H1 (cell line): Measurements from ENCODE around the gene TTC8. TPM values are rescaled to one million over a fixed set of nuclear protein-coding genes. Genes with fewer than 3 reads are reported as not detected.

Experiments used
- HDAC6 ChIP-seq: IDR thresholded peaks from one replicate; pipeline ENCODE4 v1.7.1; 2012; ENCODE audit warnings: low read depth, mild to moderate bottlenecking, inconsistent platforms, low read length, moderate library complexity
- JUN ChIP-seq: IDR thresholded peaks from 2 replicates; pipeline ENCODE4 v1.6.1; 2011; ENCODE audit warnings: low read depth, mild to moderate bottlenecking, improper control_type of control experiment, low read length
- RAD21 ChIP-seq, 2 experiments: IDR thresholded peaks in 1 of 2; conservative IDR thresholded peaks in 1 of 2; 2 replicates each; pipeline ENCODE4 v1.6.1; 2011; ENCODE audit warnings: low read depth in 2 of 2, low read length in 2 of 2, improper control_type of control experiment in 1 of 2, inconsistent platforms in 1 of 2, mild to moderate bottlenecking in 1 of 2, moderate library complexity in 1 of 2
- TBP ChIP-seq: IDR thresholded peaks from 2 replicates; pipeline ENCODE4 v1.6.1; 2011; ENCODE audit warnings: low read depth, low read length, improper control_type of control experiment
- USF2 ChIP-seq: IDR thresholded peaks from 2 replicates; pipeline ENCODE4 v1.6.1; 2011; ENCODE audit warnings: low read length, improper control_type of control experiment
- polyA plus RNA-seq, 7 experiments: library from polyadenylated mRNA; depleted of rRNA in 3 of 7; stranded (reverse) in 5 of 7; unstranded in 2 of 7; fragments of >200 nt in 5 of 7; fragments of 200-250 nt in 2 of 7; gene quantifications; 1 replicate in 5 of 7; 2 replicates in 1 of 7; 4 replicates in 1 of 7; pipeline versions ENCODE4 v1.2.1 to v1.2.3, GENCODE V29; 2011 to 2013; ENCODE audit warnings: missing spikeins in 2 of 7, mixed read lengths in 2 of 7
- total RNA-seq: library from RNA; stranded (reverse); fragmentation: NEBNext Ultra II Directional; extraction: Animal tissue kit (Norgen Biotek cat#: 25700); gene quantifications from 2 replicates; pipeline ENCODE4 v1.2.1, GENCODE V29; 2021

Gene TTC8
- total and polyA plus RNA-seq, 2 of the 8 experiments (the other 6 are each of a cell fraction or from before 2014, with no cell fraction given): 13.1 to 13.5 TPM

- no peak for TF ChIP-seq JUN
- TF ChIP-seq RAD21 (IDR thresholded peaks at IDR 0.05 in 1 of 2, conservative IDR thresholded peaks at IDR 0.05 in 1 of 2; ENCODE audit: low read depth in 2 of 2, low read length in 2 of 2): no peak
- no peak for TF ChIP-seq HDAC6
- no peak for TF ChIP-seq TBP
- no peak for TF ChIP-seq USF2
- TF ChIP-seq, all 59 proteins: peak for 0
Measured at GRCh38 chr14:88798156-88798555, 26.3 kb upstream of the TTC8 start (continued).
